DOHH2 (cell line): ENCODE data around the gene ZDHHC9.

ENCODE experiments used
- CTCF ChIP-seq: fragments of 200-600 bp; sonication (generic); IDR thresholded peaks from one replicate; pipeline ENCODE4 v1.5.1; 2014; ENCODE audit warnings: antibody characterized with exemption, mild to moderate bottlenecking, low read depth, low read length; ENCODE audit not compliant: poor library complexity, severe bottlenecking
- EZH2phosphoT487 ChIP-seq: fragments of 200-600 bp; sonication (generic); IDR thresholded peaks from 2 replicates; pipeline ENCODE4 v1.6.1; 2017; ENCODE audit warnings: borderline replicate concordance, mild to moderate bottlenecking, antibody characterized with exemption, low read length, moderate library complexity, mixed read lengths

- TF ChIP-seq CTCF, result no peak
- TF ChIP-seq EZH2phosphoT487, result no peak
Observed at GRCh38 chrX:129771266-129771995, 72.3 kb downstream of the ZDHHC9 start.
